Measurements from ENCODE around the gene KPNB1. TPM values are rescaled to one million over a fixed set of nuclear protein-coding genes. Genes with fewer than 3 reads are reported as not detected.

KPNB1 gene
- total RNA-seq, 1 donor from 2014 or later: 491 TPM

- no peak for FAIRE-seq
- H3K27me3 Mint-ChIP-seq (ENCODE audit: low read depth, unreplicated experiment): no peaks in the 10 kb centered on the region
- H3K9ac ChIP-seq (ENCODE audit: low read length): no peak overlapping the region
- H3K4me1 ChIP-seq (ENCODE audit: insufficient read depth, low read length): peaks cover 21% of the 10 kb centered on the region
- DNase-seq (ENCODE audit: low read depth): no peak
- no peak overlapping the region for H3K27ac ChIP-seq (ENCODE audit: low read depth, low read length)
- H4K20me1 ChIP-seq (ENCODE audit: insufficient read depth, low read length): peaks cover 73% of the 10 kb centered on the region
- no peaks in the 10 kb centered on the region for H3K79me2 ChIP-seq (ENCODE audit: insufficient read depth, low read length)
- no peak overlapping the region for H3K4me2 ChIP-seq (ENCODE audit: low read length)
- no peak overlapping the region for H3K27ac Mint-ChIP-seq (ENCODE audit: unreplicated experiment)
- H3K27me3 ChIP-seq (ENCODE audit: insufficient read depth, low read length): no peaks in the 10 kb centered on the region
- H3K9me3 ChIP-seq (ENCODE audit: insufficient read depth, low read depth, low read length): no peaks in the 10 kb centered on the region
- H2AFZ ChIP-seq (ENCODE audit: low read depth, low read length): no peak overlapping the region
- no peaks in the 10 kb centered on the region for H3K9me3 Mint-ChIP-seq (ENCODE audit: unreplicated experiment)
- H3K36me3 ChIP-seq (ENCODE audit: insufficient read depth, low read length): peaks cover 58% of the 10 kb centered on the region
- H3K4me1 Mint-ChIP-seq (ENCODE audit: low read depth, unreplicated experiment): peaks cover 44% of the 10 kb centered on the region
- peaks cover 22% of the 10 kb centered on the region for H3K36me3 Mint-ChIP-seq (ENCODE audit: low read depth, unreplicated experiment)
- no peak overlapping the region for H3K4me3 ChIP-seq (ENCODE audit: insufficient read depth, low read depth, low read length)
- TF ChIP-seq CTCF (IDR thresholded peaks at IDR 0.05; ENCODE audit: insufficient read depth, low read depth, low read length) (no peak), EZH2 (IDR thresholded peaks at IDR 0.05; ENCODE audit: insufficient read depth, low read length) (no peak)
- H3K4me3 Mint-ChIP-seq (ENCODE audit: unreplicated experiment): no peak overlapping the region
These were observed 34.3 kb downstream of the KPNB1 start for GRCh38 chr17:47684025-47684424.

- H3K4me1 ChIP-seq (ENCODE audit: insufficient read depth, low read length): peaks cover 21% of the 10 kb centered on the region
- H3K4me2 ChIP-seq (ENCODE audit: low read length): no peak overlapping the region
- no peaks in the 10 kb centered on the region for H3K79me2 ChIP-seq (ENCODE audit: insufficient read depth, low read length)
- H3K9me3 Mint-ChIP-seq (ENCODE audit: unreplicated experiment): no peaks in the 10 kb centered on the region
- FAIRE-seq (no peak), DNase-seq (ENCODE audit: low read depth) (no peak)
- H3K27ac Mint-ChIP-seq (ENCODE audit: unreplicated experiment): peak overlapping the region; percentile 51
- no peaks in the 10 kb centered on the region for H3K27me3 Mint-ChIP-seq (ENCODE audit: low read depth, unreplicated experiment)
- H3K36me3 ChIP-seq (ENCODE audit: insufficient read depth, low read length): peaks cover 54% of the 10 kb centered on the region
- no peaks in the 10 kb centered on the region for H3K9me3 ChIP-seq (ENCODE audit: insufficient read depth, low read depth, low read length)
- H3K27ac ChIP-seq (ENCODE audit: low read depth, low read length): no peak overlapping the region
- H3K27me3 ChIP-seq (ENCODE audit: insufficient read depth, low read length): no peaks in the 10 kb centered on the region
- no peak overlapping the region for H3K4me3 ChIP-seq (ENCODE audit: insufficient read depth, low read depth, low read length)
- H2AFZ ChIP-seq (ENCODE audit: low read depth, low read length): no peak overlapping the region
- H3K4me3 Mint-ChIP-seq (ENCODE audit: unreplicated experiment): no peak overlapping the region
- H3K36me3 Mint-ChIP-seq (ENCODE audit: low read depth, unreplicated experiment): peaks cover 22% of the 10 kb centered on the region
- peaks cover 67% of the 10 kb centered on the region for H4K20me1 ChIP-seq (ENCODE audit: insufficient read depth, low read length)
- no peak overlapping the region for H3K9ac ChIP-seq (ENCODE audit: low read length)
- no peak for TF ChIP-seq EZH2 (IDR thresholded peaks at IDR 0.05; ENCODE audit: insufficient read depth, low read length)
- TF ChIP-seq CTCF (IDR thresholded peaks at IDR 0.05; ENCODE audit: insufficient read depth, low read depth, low read length): no peak
- peaks cover 44% of the 10 kb centered on the region for H3K4me1 Mint-ChIP-seq (ENCODE audit: low read depth, unreplicated experiment)
These were observed 34.9 kb downstream of the KPNB1 start for GRCh38 chr17:47684535-47685193.

- Histone ChIP-seq H4K20me1 (ENCODE audit: insufficient read depth, low read length) (peaks cover 57% of the 10 kb centered on the region), H3K4me2 (ENCODE audit: low read length) (peak overlapping the region; percentile 16), H3K27me3 (ENCODE audit: insufficient read depth, low read length) (no peaks in the 10 kb centered on the region), H3K27ac (ENCODE audit: low read depth, low read length) (peak overlapping the region; percentile 49), H3K4me3 (ENCODE audit: insufficient read depth, low read depth, low read length) (no peak overlapping the region), H3K79me2 (ENCODE audit: insufficient read depth, low read length) (no peaks in the 10 kb centered on the region), H3K4me1 (ENCODE audit: insufficient read depth, low read length) (peaks cover 21% of the 10 kb centered on the region), H2AFZ (ENCODE audit: low read depth, low read length) (no peak overlapping the region), H3K9me3 (ENCODE audit: insufficient read depth, low read depth, low read length) (no peaks in the 10 kb centered on the region), H3K9ac (ENCODE audit: low read length) (peak overlapping the region; percentile 1), H3K36me3 (ENCODE audit: insufficient read depth, low read length) (peaks cover 45% of the 10 kb centered on the region)
- Mint-ChIP-seq H3K4me1 (ENCODE audit: low read depth, unreplicated experiment) (peaks cover 40% of the 10 kb centered on the region), H3K36me3 (ENCODE audit: low read depth, unreplicated experiment) (peaks cover 16% of the 10 kb centered on the region), H3K9me3 (ENCODE audit: unreplicated experiment) (no peaks in the 10 kb centered on the region), H3K4me3 (ENCODE audit: unreplicated experiment) (peak overlapping the region; percentile 8), H3K27ac (ENCODE audit: unreplicated experiment) (peak overlapping the region; percentile 94), H3K27me3 (ENCODE audit: low read depth, unreplicated experiment) (no peaks in the 10 kb centered on the region)
- DNase-seq (ENCODE audit: low read depth): no peak
- no peak for TF ChIP-seq EZH2 (IDR thresholded peaks at IDR 0.05; ENCODE audit: insufficient read depth, low read length)
- TF ChIP-seq CTCF (IDR thresholded peaks at IDR 0.05; ENCODE audit: insufficient read depth, low read depth, low read length): no peak
- FAIRE-seq: no peak
These were observed 36.0 kb downstream of the KPNB1 start for GRCh38 chr17:47685556-47686275.
